AG04449 (cell line): ENCODE measurements around the gene SRM.

Experiments
- CTCF ChIA-PET: fragments of 350-600 bp; formaldehyde crosslinking; extraction: SDS; loops from one replicate; lab custom pipeline; 2021; ENCODE audit warnings: antibody characterized with exemption; lab: Yijun Ruan, JAX
- POLR2A ChIA-PET: fragments of 400-600, 350-600 bp; formaldehyde crosslinking; extraction: SDS; loops from one replicate; lab custom pipeline; 2020; ENCODE audit warnings: antibody characterized with exemption, inconsistent platforms; lab: Yijun Ruan, JAX
- DNase-seq: peaks from one replicate; pipeline ENCODE4 v3.0.0-alpha.2; 2010; ENCODE audit warnings: low read depth, low spot score
- H3K4me3 ChIP-seq: 2 replicates; pipeline ENCODE4 v1.5.1; 2011; ENCODE audit warnings: low read depth, mild to moderate bottlenecking, control low read depth, low read length
- CTCF ChIP-seq: IDR thresholded peaks from one replicate; pipeline ENCODE4 v1.5.1; 2011; ENCODE audit warnings: mild to moderate bottlenecking, moderate library complexity, low read length, control low read depth, inconsistent platforms; ENCODE audit not compliant: insufficient read depth; ENCODE audit errors: missing control alignments

The SRM gene

GRCh38 chr1:11013160-11013531, 46.7 kb downstream of the SRM start:
- CTCF ChIA-PET, result interaction anchor here (1.0 to 1.2 kb wide), 2 partner anchors 33 to 506 kb away, joined by 5 to 6 read pairs; no protein-coding TSS in a partner anchor
- POLR2A ChIA-PET, result no interaction called here
- peak overlapping the region; percentile 96 for H3K4me3 ChIP-seq
- no peak for DNase-seq
- TF ChIP-seq CTCF, result no peak

- ChIA-PET POLR2A (interaction anchor here (0.5 to 1.0 kb wide), 2 partner anchors 10 to 75 kb away, joined by 3 read pairs; no protein-coding TSS in a partner anchor), CTCF (interaction anchor here (1.0 to 1.2 kb wide), 4 partner anchors 32 to 506 kb away, joined by 4 to 6 read pairs (median 4); no protein-coding TSS in a partner anchor)
- H3K4me3 ChIP-seq, result peak within 1 kb of the TSS; percentile 96
- peak; percentile 42 for DNase-seq
- no peak for TF ChIP-seq CTCF
These were observed 47.3 kb downstream of the SRM start, which contains the start of gene TARDBP for GRCh38 chr1:11012260-11013159. Gene TARDBP (plus strand): TSS chr1:11012654. CDS start chr1:11013728, 1,074 bp downstream.
